Activated CD4-positive, CD25-positive, alpha-beta regulatory T cell (primary cell): ENCODE data around the gene SLC12A7.
A peak's percentile ranks its signal among the peaks of the same experiment; 100 is the strongest.
"Not testable (repeated sequence)": the region's sequence is repeated elsewhere in the genome, so short reads cannot be mapped to it uniquely, and the experiment has no call there.

Source experiments
- DNase-seq, 4 experiments: peaks; one replicate each; lab custom pipeline; 2025; lab: John Stamatoyannopoulos, UW

Gene SLC12A7

GRCh38 chr5:1109542-1110306, 2.1 kb downstream of the SLC12A7 start:
- no peak for DNase-seq

- no peak for DNase-seq
Measured at GRCh38 chr5:1108865-1109174, 3.0 kb downstream of the SLC12A7 start.

GRCh38 chr5:1108023-1108864, 3.6 kb downstream of the SLC12A7 start:
- DNase-seq: no peak

GRCh38 chr5:1107167-1108022, 4.5 kb downstream of the SLC12A7 start:
- DNase-seq: no peak

- no peak for DNase-seq
Measured at GRCh38 chr5:1106385-1107166, 5.3 kb downstream of the SLC12A7 start.

GRCh38 chr5:1105350-1106265, 6.3 kb downstream of the SLC12A7 start:
- no peak for DNase-seq

GRCh38 chr5:1104327-1105006, 7.4 kb downstream of the SLC12A7 start:
- DNase-seq: no peak

- DNase-seq: no peak
Measured at GRCh38 chr5:1103505-1104326, 8.1 kb downstream of the SLC12A7 start.

- no peak for DNase-seq
Measured at GRCh38 chr5:1103093-1103492, 8.8 kb downstream of the SLC12A7 start.

- DNase-seq: no peak
Measured at GRCh38 chr5:1101961-1102713, 9.7 kb downstream of the SLC12A7 start.

GRCh38 chr5:1100664-1101574, 10.9 kb downstream of the SLC12A7 start:
- DNase-seq: no peak

- no peak for DNase-seq
Measured at GRCh38 chr5:1099926-1100663, 11.8 kb downstream of the SLC12A7 start.

GRCh38 chr5:1098986-1099597, 12.8 kb downstream of the SLC12A7 start:
- DNase-seq: peak in 1 of 4 experiments; percentile 10

- not testable (repeated sequence) for DNase-seq
Measured at GRCh38 chr5:1097988-1098385, 13.9 kb downstream of the SLC12A7 start.

- no peak for DNase-seq
Measured at GRCh38 chr5:1097381-1097987, 14.4 kb downstream of the SLC12A7 start.

GRCh38 chr5:1096838-1097237, 15.0 kb downstream of the SLC12A7 start:
- no peak for DNase-seq
